OCI-LY1 (cell line): ENCODE data around the gene STMP1.

Experiments used
- CTCF ChIP-seq: fragments of 200-600 bp; sonication (generic), shearing (Covaris generic); IDR thresholded peaks from 2 replicates; pipeline ENCODE4 v1.5.1; 2017; ENCODE audit warnings: mild to moderate bottlenecking, antibody characterized with exemption, low read length, moderate library complexity, mixed read lengths
- EZH2 ChIP-seq: fragments of 200-600 bp; sonication (generic), shearing (Covaris generic); IDR thresholded peaks from 2 replicates; pipeline ENCODE4 v1.8.0; 2017; ENCODE audit warnings: borderline replicate concordance, mixed run types, mild to moderate bottlenecking, antibody characterized with exemption, low read length, moderate library complexity, mixed read lengths

- TF ChIP-seq CTCF (no peak), EZH2 (no peak)
Measured at GRCh38 chr7:135693558-135693957, 31.2 kb downstream of the STMP1 start.
